WTC11 (cell line): ENCODE data around the gene TRAF3IP1. TPM values are rescaled to one million over a fixed set of nuclear protein-coding genes. Genes with fewer than 3 reads are reported as not detected.

Source experiments
- ATAC-seq: fragments of 200-7000 bp; cut with Tn5 transposase; 2 replicates; pipeline ENCODE4 v1.10.0; 2021; ENCODE audit warnings: mild to moderate bottlenecking, moderate library complexity
- CTCF ChIA-PET: fragments of 300-600 bp; sonication (Branson Sonifier 250); formaldehyde crosslinking; loops from one replicate; lab custom pipeline; 2021; ENCODE audit warnings: antibody characterized with exemption; lab: Charles Lee
- POLR2A ChIA-PET: fragments of 350-600 bp; sonication (Branson Sonifier 250); formaldehyde crosslinking; loops from one replicate; lab custom pipeline; 2021; ENCODE audit warnings: antibody characterized with exemption; lab: Charles Lee
- DNase-seq: peaks from one replicate; pipeline ENCODE4 v3.0.0; 2021; ENCODE audit warnings: low spot score
- H3K27ac Mint-ChIP-seq: 2 replicates; pipeline ENCODE4 v1.8.0; 2021; ENCODE audit warnings: mixed read lengths
- H3K27me3 Mint-ChIP-seq: 2 replicates; pipeline ENCODE4 v1.8.0; 2021; ENCODE audit warnings: low read depth, mild to moderate bottlenecking, moderate library complexity, mixed read lengths
- H3K36me3 Mint-ChIP-seq: 2 replicates; pipeline ENCODE4 v1.8.0; 2021; ENCODE audit warnings: mixed read lengths
- H3K4me1 Mint-ChIP-seq: 2 replicates; pipeline ENCODE4 v1.8.0; 2022; ENCODE audit warnings: mixed read lengths
- H3K4me3 Mint-ChIP-seq: 2 replicates; pipeline ENCODE4 v1.8.0; 2021; ENCODE audit warnings: mild to moderate bottlenecking, moderate library complexity, mixed read lengths
- H3K9me3 Mint-ChIP-seq: 2 replicates; pipeline ENCODE4 v1.8.0; 2021; ENCODE audit warnings: mixed read lengths
- AFF4 ChIP-seq: sonication (generic); formaldehyde crosslinking; IDR thresholded peaks from 2 replicates; pipeline ENCODE4 v1.8.1; 2023; ENCODE audit warnings: mild to moderate bottlenecking, missing genetic modification reagents, borderline replicate concordance
- ATF1 ChIP-seq: sonication (generic); formaldehyde crosslinking; IDR thresholded peaks from 2 replicates; pipeline ENCODE4 v1.8.1; 2023; ENCODE audit warnings: mild to moderate bottlenecking, moderate library complexity, missing genetic modification reagents
- E2F4 ChIP-seq: sonication (generic); formaldehyde crosslinking; IDR thresholded peaks from 2 replicates; pipeline ENCODE4 v1.8.1; 2022; ENCODE audit warnings: low read depth, mild to moderate bottlenecking, moderate library complexity, missing genetic modification reagents, borderline replicate concordance
- HMGXB4 ChIP-seq: sonication (generic); formaldehyde crosslinking; IDR thresholded peaks from 2 replicates; pipeline ENCODE4 v1.8.1; 2023; ENCODE audit warnings: mild to moderate bottlenecking, moderate library complexity, missing genetic modification reagents
- JUN ChIP-seq: sonication (generic); formaldehyde crosslinking; IDR thresholded peaks from 2 replicates; pipeline ENCODE4 v1.8.0; 2023; ENCODE audit warnings: mild to moderate bottlenecking, missing genetic modification reagents
- MAX ChIP-seq: sonication (generic); formaldehyde crosslinking; IDR thresholded peaks from 2 replicates; pipeline ENCODE4 v1.8.0; 2022; ENCODE audit warnings: mild to moderate bottlenecking, missing genetic modification reagents
- MLX ChIP-seq: sonication (generic); formaldehyde crosslinking; IDR thresholded peaks from 2 replicates; pipeline ENCODE4 v1.8.1; 2023; ENCODE audit warnings: mild to moderate bottlenecking, missing genetic modification reagents, moderate library complexity
- NFE2L1 ChIP-seq: sonication (generic); formaldehyde crosslinking; IDR thresholded peaks from 2 replicates; pipeline ENCODE4 v1.8.1; 2023; ENCODE audit warnings: missing genetic modification reagents
- OVOL2 ChIP-seq: fragments of 250-450 bp; sonication (Bioruptor Pico); IDR thresholded peaks from 2 replicates; pipeline ENCODE4 v1.9.0; 2021; ENCODE audit warnings: mild to moderate bottlenecking, borderline replicate concordance
- PRDM15 ChIP-seq: sonication (generic); formaldehyde crosslinking; IDR thresholded peaks from 2 replicates; pipeline ENCODE4 v1.8.0; 2022; ENCODE audit warnings: missing genetic modification reagents
- RELA ChIP-seq: sonication (generic); formaldehyde crosslinking; IDR thresholded peaks from 2 replicates; pipeline ENCODE4 v1.8.1; 2022; ENCODE audit warnings: missing genetic modification reagents, mild to moderate bottlenecking, borderline replicate concordance
- SP1 ChIP-seq: sonication (generic); formaldehyde crosslinking; conservative IDR thresholded peaks from 2 replicates; pipeline ENCODE4 v1.8.1; 2022; ENCODE audit warnings: missing genetic modification reagents
- TP53 ChIP-seq: sonication (generic); formaldehyde crosslinking; IDR thresholded peaks from 2 replicates; pipeline ENCODE4 v1.8.1; 2023; ENCODE audit warnings: mild to moderate bottlenecking, missing genetic modification reagents
- ZBTB21 ChIP-seq: sonication (generic); formaldehyde crosslinking; IDR thresholded peaks from 2 replicates; pipeline ENCODE4 v1.8.1; 2023; ENCODE audit warnings: mild to moderate bottlenecking, missing genetic modification reagents, borderline replicate concordance
- ZBTB43 ChIP-seq: sonication (generic); formaldehyde crosslinking; IDR thresholded peaks from 2 replicates; pipeline ENCODE4 v1.8.1; 2023; ENCODE audit warnings: mild to moderate bottlenecking, missing genetic modification reagents
- ZMAT4 ChIP-seq: fragments of 250-450 bp; sonication (Bioruptor Pico); IDR thresholded peaks from 2 replicates; pipeline ENCODE4 v1.9.0; 2021; ENCODE audit warnings: mild to moderate bottlenecking
- ZNF219 ChIP-seq: sonication (generic); formaldehyde crosslinking; IDR thresholded peaks from 2 replicates; pipeline ENCODE4 v1.8.0; 2023; ENCODE audit warnings: missing genetic modification reagents, mild to moderate bottlenecking, borderline replicate concordance
- ZNF263 ChIP-seq: sonication (generic); formaldehyde crosslinking; IDR thresholded peaks from 2 replicates; pipeline ENCODE4 v1.8.1; 2022; ENCODE audit warnings: low read depth, mild to moderate bottlenecking, moderate library complexity, missing genetic modification reagents
- ZNF425 ChIP-seq: fragments of 250-450 bp; sonication (Bioruptor Pico); conservative IDR thresholded peaks from 2 replicates; pipeline ENCODE4 v1.9.0; 2021; ENCODE audit warnings: mild to moderate bottlenecking
- total RNA-seq: library from RNA; stranded (reverse); gene quantifications from 3 replicates; pipeline ENCODE4 v1.2.3, GENCODE V29; 2021

TRAF3IP1 gene
- total RNA-seq, 1 experiment from 2014 or later: 18.7 TPM

- H3K4me1 Mint-ChIP-seq: peaks cover 3% of the 10 kb centered on the region; the same call in 1 of the 2 replicates
- H3K27me3 Mint-ChIP-seq: no peaks in the 10 kb centered on the region
- no peak overlapping the region for H3K27ac Mint-ChIP-seq
- H3K4me3 Mint-ChIP-seq: no peak overlapping the region
- no peak for ATAC-seq
- TF ChIP-seq TP53 (CRISPR knock-in tag) (no peak), ZBTB43 (CRISPR knock-in tag) (no peak), SP1 (CRISPR knock-in tag) (no peak), MAX (CRISPR knock-in tag) (no peak), HMGXB4 (CRISPR knock-in tag) (no peak), ATF1 (CRISPR knock-in tag) (no peak), E2F4 (CRISPR knock-in tag) (no peak), JUN (CRISPR knock-in tag) (no peak), ZMAT4 (no peak)
- no peaks in the 10 kb centered on the region for H3K9me3 Mint-ChIP-seq
- H3K36me3 Mint-ChIP-seq: no peaks in the 10 kb centered on the region
- no peak for DNase-seq
- ChIA-PET CTCF (interaction anchor here (3.8 kb wide), 1 partner anchor 78 kb away, joined by 11 read pairs; no protein-coding TSS in a partner anchor), POLR2A (no interaction called here)
Measured at GRCh38 chr2:238341536-238341935, 21.2 kb downstream of the TRAF3IP1 start.

GRCh38 chr2:238344035-238344434, 23.7 kb downstream of the TRAF3IP1 start:
- Mint-ChIP-seq H3K36me3 (peaks cover 7% of the 10 kb centered on the region; the same call in 1 of the 2 replicates), H3K4me3 (no peak overlapping the region), H3K9me3 (no peaks in the 10 kb centered on the region), H3K4me1 (no peaks in the 10 kb centered on the region), H3K27me3 (no peaks in the 10 kb centered on the region), H3K27ac (no peak overlapping the region)
- POLR2A ChIA-PET: no interaction called here
- ATAC-seq (no peak), DNase-seq (no peak)
- CTCF ChIA-PET: interaction anchor here (0.7 to 1.8 kb wide), 2 partner anchors 13 to 60 kb away, joined by 6 read pairs; no protein-coding TSS in a partner anchor
- TF ChIP-seq OVOL2 (CRISPR knock-in tag) (no peak), MLX (CRISPR knock-in tag) (no peak), RELA (CRISPR knock-in tag) (no peak), ZNF425 (no peak), NFE2L1 (no peak), JUN (CRISPR knock-in tag) (no peak), ZNF263 (CRISPR knock-in tag) (no peak), AFF4 (CRISPR knock-in tag) (no peak), PRDM15 (CRISPR knock-in tag) (no peak), ZNF219 (CRISPR knock-in tag) (no peak), ZBTB21 (no peak)
